Chondrocyte (in vitro differentiated cells): ENCODE results near the gene OR52E4. TPM values are rescaled to one million over a fixed set of nuclear protein-coding genes. Genes with fewer than 3 reads are reported as not detected.
A peak's percentile ranks its signal among the peaks of the same experiment; 100 is the strongest.

Experiments used
- DNase-seq: peaks from one replicate; pipeline ENCODE4 v3.0.0; 2021; ENCODE audit warnings: mixed read lengths, low spot score
- H3K27ac Mint-ChIP-seq: one replicate; pipeline ENCODE4 v1.8.0; 2021; ENCODE audit warnings: mild to moderate bottlenecking, moderate library complexity, mixed read lengths; ENCODE audit not compliant: unreplicated experiment
- H3K27me3 Mint-ChIP-seq: 2 replicates; pipeline ENCODE4 v1.8.0; 2021; ENCODE audit warnings: low read depth, mixed read lengths
- H3K36me3 Mint-ChIP-seq: 2 replicates; pipeline ENCODE4 v1.8.0; 2021; ENCODE audit warnings: low read depth, mixed read lengths
- H3K4me1 Mint-ChIP-seq: 2 replicates; pipeline ENCODE4 v1.8.0; 2021; ENCODE audit warnings: low read depth, mild to moderate bottlenecking, mixed read lengths
- H3K4me3 Mint-ChIP-seq: one replicate; pipeline ENCODE4 v1.8.0; 2021; ENCODE audit warnings: mild to moderate bottlenecking, moderate library complexity, mixed read lengths; ENCODE audit not compliant: unreplicated experiment
- H3K9me3 Mint-ChIP-seq: 2 replicates; pipeline ENCODE4 v1.8.0; 2021; ENCODE audit warnings: low read depth, mixed read lengths
- total RNA-seq: library from RNA; stranded (reverse); gene quantifications from 3 replicates; pipeline ENCODE4 v1.2.1, GENCODE V29; 2021
- TF ChIP-seq, protein P1 (sequence below): fragments of 200-600 bp; sonication (generic); IDR thresholded peaks from 2 replicates; pipeline ENCODE4 v1.5.0; 2021; ENCODE audit warnings: antibody characterized with exemption, mild to moderate bottlenecking, moderate library complexity

The OR52E4 gene
- total RNA-seq, 1 donor from 2014 or later: not detected

DNA sequence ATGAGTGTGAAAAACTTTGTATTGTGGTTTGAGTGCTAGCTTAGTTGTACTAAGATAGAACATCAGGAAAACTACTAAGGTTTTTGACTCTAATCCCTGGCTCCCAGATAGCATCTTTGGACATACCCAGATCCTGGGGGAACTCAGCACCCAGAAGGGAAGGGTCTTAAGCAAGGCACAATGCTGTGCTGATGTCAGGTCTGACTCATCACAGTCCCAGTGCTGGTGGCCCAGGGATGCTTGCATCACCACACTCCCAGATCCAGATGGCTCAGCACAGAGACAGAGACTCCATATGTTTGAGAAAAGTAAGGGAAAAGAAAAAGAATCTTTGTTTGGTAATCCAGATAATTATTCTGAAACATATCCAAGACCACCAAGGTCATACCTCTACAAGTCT is 43.4 kb downstream of the OR52E4 start:
- Mint-ChIP-seq H3K4me3 (no peak overlapping the region), H3K9me3 (peaks cover 41% of the 10 kb centered on the region), H3K27ac (no peak overlapping the region), H3K36me3 (no peaks in the 10 kb centered on the region), H3K4me1 (no peaks in the 10 kb centered on the region), H3K27me3 (no peaks in the 10 kb centered on the region)
- TF ChIP-seq, protein P1, sequence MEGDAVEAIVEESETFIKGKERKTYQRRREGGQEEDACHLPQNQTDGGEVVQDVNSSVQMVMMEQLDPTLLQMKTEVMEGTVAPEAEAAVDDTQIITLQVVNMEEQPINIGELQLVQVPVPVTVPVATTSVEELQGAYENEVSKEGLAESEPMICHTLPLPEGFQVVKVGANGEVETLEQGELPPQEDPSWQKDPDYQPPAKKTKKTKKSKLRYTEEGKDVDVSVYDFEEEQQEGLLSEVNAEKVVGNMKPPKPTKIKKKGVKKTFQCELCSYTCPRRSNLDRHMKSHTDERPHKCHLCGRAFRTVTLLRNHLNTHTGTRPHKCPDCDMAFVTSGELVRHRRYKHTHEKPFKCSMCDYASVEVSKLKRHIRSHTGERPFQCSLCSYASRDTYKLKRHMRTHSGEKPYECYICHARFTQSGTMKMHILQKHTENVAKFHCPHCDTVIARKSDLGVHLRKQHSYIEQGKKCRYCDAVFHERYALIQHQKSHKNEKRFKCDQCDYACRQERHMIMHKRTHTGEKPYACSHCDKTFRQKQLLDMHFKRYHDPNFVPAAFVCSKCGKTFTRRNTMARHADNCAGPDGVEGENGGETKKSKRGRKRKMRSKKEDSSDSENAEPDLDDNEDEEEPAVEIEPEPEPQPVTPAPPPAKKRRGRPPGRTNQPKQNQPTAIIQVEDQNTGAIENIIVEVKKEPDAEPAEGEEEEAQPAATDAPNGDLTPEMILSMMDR: no peak
- DNase-seq: no peak

DNA sequence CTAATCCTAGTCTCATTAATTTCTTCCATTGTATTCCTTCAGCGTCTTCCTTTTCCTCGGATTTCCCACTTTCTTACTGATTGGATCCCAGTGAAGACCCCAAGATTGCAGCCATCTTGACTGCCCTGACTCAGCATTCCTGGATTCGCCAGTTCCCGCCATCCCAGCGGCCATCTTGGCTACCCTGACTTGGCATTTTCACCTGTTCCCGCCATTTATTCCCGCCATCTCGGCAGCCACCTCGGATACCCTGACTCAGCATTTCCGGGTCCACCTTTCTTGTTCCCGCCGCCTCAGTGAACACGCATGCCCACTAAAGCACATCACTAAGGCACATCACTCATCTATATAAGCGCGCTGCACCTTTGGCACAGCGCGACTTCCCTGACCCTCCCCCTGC is 47.8 kb downstream of the OR52E4 start:
- H3K27ac Mint-ChIP-seq: no peak overlapping the region
- H3K36me3 Mint-ChIP-seq: no peaks in the 10 kb centered on the region
- TF ChIP-seq, protein P1: no peak
- H3K9me3 Mint-ChIP-seq: peaks cover 65% of the 10 kb centered on the region
- no peaks in the 10 kb centered on the region for H3K27me3 Mint-ChIP-seq
- DNase-seq: peak; percentile 38
- no peaks in the 10 kb centered on the region for H3K4me1 Mint-ChIP-seq
- no peak overlapping the region for H3K4me3 Mint-ChIP-seq

DNA sequence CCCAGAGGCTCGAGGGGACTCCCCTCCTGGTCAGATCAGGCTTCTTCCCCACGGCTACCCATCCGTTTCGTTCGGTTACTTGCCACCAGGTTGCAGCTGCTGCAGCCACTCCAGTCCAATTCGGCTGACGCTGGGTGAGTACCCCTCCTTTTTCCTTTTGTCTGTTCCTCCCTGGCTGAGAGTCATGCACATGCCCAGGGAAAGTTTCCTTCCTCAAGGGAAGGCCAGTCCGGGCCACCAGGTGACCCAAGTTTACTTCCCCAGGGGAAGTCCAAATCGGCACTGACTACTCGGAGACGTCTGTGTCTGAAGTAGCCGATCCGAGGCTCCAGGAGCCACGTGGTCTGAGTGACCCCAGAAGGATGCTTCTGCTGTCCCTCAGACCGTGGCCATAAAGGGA is 48.4 kb downstream of the OR52E4 start:
- H3K27me3 Mint-ChIP-seq: no peaks in the 10 kb centered on the region
- H3K4me3 Mint-ChIP-seq: no peak overlapping the region
- peaks cover 70% of the 10 kb centered on the region for H3K9me3 Mint-ChIP-seq
- H3K36me3 Mint-ChIP-seq: no peaks in the 10 kb centered on the region
- H3K27ac Mint-ChIP-seq: no peak overlapping the region
- no peaks in the 10 kb centered on the region for H3K4me1 Mint-ChIP-seq
- TF ChIP-seq, protein P1: no peak
- DNase-seq: peak; percentile 61

- peaks cover 63% of the 10 kb centered on the region for H3K9me3 Mint-ChIP-seq
- no peak overlapping the region for H3K4me3 Mint-ChIP-seq
- H3K4me1 Mint-ChIP-seq: no peaks in the 10 kb centered on the region
- TF ChIP-seq, protein P1: no peak
- no peaks in the 10 kb centered on the region for H3K27me3 Mint-ChIP-seq
- no peak overlapping the region for H3K27ac Mint-ChIP-seq
- peak; percentile 73 for DNase-seq
- H3K36me3 Mint-ChIP-seq: no peaks in the 10 kb centered on the region
Measured at GRCh38 chr11:5929571-5930368, 49.3 kb downstream of the OR52E4 start.

DNA sequence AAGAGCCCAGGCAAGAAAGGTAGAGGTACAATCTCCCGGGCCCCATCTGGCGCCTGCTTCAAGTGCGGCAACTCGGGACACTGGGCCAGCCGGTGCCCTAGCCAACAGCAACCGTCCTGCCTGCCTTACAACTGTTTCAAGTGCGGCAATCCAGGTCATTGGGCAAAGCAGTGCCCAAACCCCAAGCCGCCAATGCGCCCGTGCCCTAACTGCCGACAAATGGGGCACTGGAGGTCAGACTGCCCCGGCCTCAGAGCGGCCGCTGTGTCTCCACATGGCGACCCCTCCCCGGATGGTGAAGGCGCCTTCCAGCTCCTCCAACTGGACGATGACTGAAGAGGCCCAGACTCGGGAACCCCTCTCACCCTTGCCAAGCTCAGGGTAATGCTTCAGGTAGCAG is 50.2 kb downstream of the OR52E4 start:
- Mint-ChIP-seq H3K27ac (no peak overlapping the region), H3K4me3 (no peak overlapping the region), H3K4me1 (no peaks in the 10 kb centered on the region), H3K27me3 (no peaks in the 10 kb centered on the region), H3K9me3 (peaks cover 60% of the 10 kb centered on the region), H3K36me3 (no peaks in the 10 kb centered on the region)
- TF ChIP-seq, protein P1: no peak
- peak; percentile 91 for DNase-seq
